HG03045 (cell line): Measurements from ENCODE around the gene CAMK1G.

Source experiments
- ATAC-seq: cut with Tn5 transposase; IDR thresholded peaks from one replicate; pipeline ENCODE4 v1.9.1; 2021; ENCODE audit warnings: mild to moderate bottlenecking, moderate library complexity; ENCODE audit not compliant: unreplicated experiment

CAMK1G gene

GRCh38 chr1:209633335-209633997 is 50.0 kb downstream of the CAMK1G start:
- ATAC-seq = no peak

- no peak for ATAC-seq
Measured at GRCh38 chr1:209634005-209634737, 50.7 kb downstream of the CAMK1G start.

GRCh38 chr1:209635850-209636249 is 52.3 kb downstream of the CAMK1G start:
- ATAC-seq = no peak

- no peak for ATAC-seq
Measured at GRCh38 chr1:209641832-209642172, 58.3 kb downstream of the CAMK1G start.

- ATAC-seq = no peak
Measured at GRCh38 chr1:209642816-209643215, 59.3 kb downstream of the CAMK1G start.

- ATAC-seq = no peak
Measured at GRCh38 chr1:209643285-209644020, 59.9 kb downstream of the CAMK1G start.

GRCh38 chr1:209645574-209646452 is 62.3 kb downstream of the CAMK1G start:
- no peak for ATAC-seq

- ATAC-seq = no peak
Measured at GRCh38 chr1:209646558-209646957, 63.0 kb downstream of the CAMK1G start.

GRCh38 chr1:209647156-209647555 is 63.6 kb downstream of the CAMK1G start:
- no peak for ATAC-seq

- no peak for ATAC-seq
Measured at GRCh38 chr1:209648346-209648745, 64.8 kb downstream of the CAMK1G start.

GRCh38 chr1:209648931-209649776 is 65.6 kb downstream of the CAMK1G start:
- no peak for ATAC-seq

GRCh38 chr1:209650454-209650853 is 66.9 kb downstream of the CAMK1G start:
- ATAC-seq = no peak

- ATAC-seq = peak; percentile 70
Measured at GRCh38 chr1:209651138-209651587, 67.6 kb downstream of the CAMK1G start.

- no peak for ATAC-seq
Measured at GRCh38 chr1:209652121-209652735, 68.7 kb downstream of the CAMK1G start, which contains the start of gene LAMB3. LAMB3 (minus strand) TSS chr1:209652425; CDS start chr1:209650944, 1,481 bp downstream.

- ATAC-seq = no peak
Measured at GRCh38 chr1:209652873-209653401, 69.4 kb downstream of the CAMK1G start.

- no peak for ATAC-seq
Measured at GRCh38 chr1:209653915-209654351, 70.4 kb downstream of the CAMK1G start.

- ATAC-seq = no peak
Measured at GRCh38 chr1:209655411-209656231, 72.1 kb downstream of the CAMK1G start.
